ENCODE data around the gene PUS1. TPM values are rescaled to one million over a fixed set of nuclear protein-coding genes. Genes with fewer than 3 reads are reported as not detected.

PUS1 gene
- total RNA-seq, 4 donors from 2014 or later: 8.3 to 44.1 (median 15.6) TPM

GRCh38 chr12:131920902-131921840 is 7.9 kb upstream of the PUS1 start:
- TF ChIP-seq CTCF (IDR thresholded peaks at IDR 0.05): no peak
- TF ChIP-seq POLR2A (IDR thresholded peaks at IDR 0.05): no peak
- TF ChIP-seq EP300 (IDR thresholded peaks at IDR 0.05): no peak
- peaks cover 3 to 68% (median 10%) of the 10 kb centered on the region in 3 donors for H3K36me3 ChIP-seq
- peaks cover 0 to 13% (median 0%) of the 10 kb centered on the region in 4 donors for H3K4me1 ChIP-seq
- no peak for DNase-seq (ENCODE audit: low spot score in 2 of 2)
- H3K4me3 ChIP-seq: no peak overlapping the region
- H3K27me3 ChIP-seq: no peaks in the 10 kb centered on the region
- no peak overlapping the region for H3K27ac ChIP-seq
- no peaks in the 10 kb centered on the region for H3K9me3 ChIP-seq
- 75 to 81% methylated on average over 10 to 26 of the region's 35 CpGs for WGBS, 2 donors

GRCh38 chr12:131921866-131922769 is 7.0 kb upstream of the PUS1 start:
- 74 to 75% methylated on average over 24 to 29 of the region's 29 CpGs for WGBS, 2 donors
- peaks cover 0 to 61% (median 4%) of the 10 kb centered on the region in 3 donors for H3K36me3 ChIP-seq
- TF ChIP-seq POLR2A (IDR thresholded peaks at IDR 0.05) (no peak), CTCF (IDR thresholded peaks at IDR 0.05) (no peak), EP300 (IDR thresholded peaks at IDR 0.05) (no peak)

GRCh38 chr12:131922772-131923171 is 6.3 kb upstream of the PUS1 start:
- no peak for DNase-seq (ENCODE audit: low spot score in 2 of 2)
- no peak overlapping the region for H3K27ac ChIP-seq
- H3K36me3 ChIP-seq: peaks cover 0 to 55% (median 4%) of the 10 kb centered on the region in 3 donors
- peaks cover 0 to 13% (median 0%) of the 10 kb centered on the region in 4 donors for H3K4me1 ChIP-seq
- WGBS, 2 donors: 87 to 89% methylated on average over 13 of the region's 13 CpGs
- TF ChIP-seq CTCF (IDR thresholded peaks at IDR 0.05) (no peak), EP300 (IDR thresholded peaks at IDR 0.05) (no peak), POLR2A (IDR thresholded peaks at IDR 0.05) (no peak)
- H3K9me3 ChIP-seq: no peaks in the 10 kb centered on the region
- no peak overlapping the region for H3K4me3 ChIP-seq
- H3K27me3 ChIP-seq: no peaks in the 10 kb centered on the region

More at GRCh38 chr12:131921866-131922769, 7.0 kb upstream of the PUS1 start:
- H3K4me1 ChIP-seq: peaks cover 0 to 13% (median 0%) of the 10 kb centered on the region in 4 donors
- DNase-seq (ENCODE audit: low spot score in 2 of 2): no peak
- no peak overlapping the region for H3K4me3 ChIP-seq
- no peaks in the 10 kb centered on the region for H3K27me3 ChIP-seq
- H3K27ac ChIP-seq: no peak overlapping the region
- H3K9me3 ChIP-seq: no peaks in the 10 kb centered on the region

DNA sequence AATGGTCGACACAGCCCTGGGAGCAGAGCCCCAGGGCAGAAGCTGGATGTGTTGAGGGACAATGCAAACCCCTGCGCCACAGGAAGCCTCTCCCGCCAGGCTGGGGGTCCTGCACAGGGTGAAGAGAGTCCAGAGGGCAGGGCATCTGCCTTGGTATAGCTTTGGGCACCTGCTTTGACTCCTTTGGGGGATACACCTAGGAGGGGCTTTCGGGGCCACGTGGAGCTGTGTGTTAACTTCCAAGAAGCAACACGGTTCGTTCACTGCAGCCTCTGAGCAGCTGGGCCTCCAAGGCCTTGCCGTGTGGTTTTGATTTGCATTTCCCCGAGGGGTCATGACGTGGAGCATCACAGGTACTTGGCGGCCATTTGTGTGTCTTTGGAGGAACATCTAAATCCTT is 5.8 kb upstream of the PUS1 start:
- peaks cover 0 to 13% (median 0%) of the 10 kb centered on the region in 4 donors for H3K4me1 ChIP-seq
- H3K9me3 ChIP-seq: no peaks in the 10 kb centered on the region
- TF ChIP-seq POLR2A (IDR thresholded peaks at IDR 0.05): no peak
- no peak for TF ChIP-seq EP300 (IDR thresholded peaks at IDR 0.05)
- no peak for TF ChIP-seq CTCF (IDR thresholded peaks at IDR 0.05)
- H3K4me3 ChIP-seq: no peak overlapping the region
- DNase-seq (ENCODE audit: low spot score in 2 of 2): no peak
- no peaks in the 10 kb centered on the region for H3K27me3 ChIP-seq
- H3K27ac ChIP-seq: no peak overlapping the region
- WGBS, 2 donors: 72 to 77% methylated on average over 11 of the region's 11 CpGs
- H3K36me3 ChIP-seq: peaks cover 0 to 50% (median 4%) of the 10 kb centered on the region in 3 donors
